ENCODE data around the gene EXOSC10. TPM values are rescaled to one million over a fixed set of nuclear protein-coding genes. Genes with fewer than 3 reads are reported as not detected.
A peak's percentile ranks its signal among the peaks of the same experiment; 100 is the strongest.

The EXOSC10 gene
- total and polyA plus RNA-seq, 9 of the 15 experiments (the other 6 are each of a cell fraction or from before 2014, with no cell fraction given), result 23.4 to 150 (median 105) TPM

- DNase-seq (ENCODE audit: extremely low read depth in 1 of 4, low spot score in 3 of 4) (no peak), ATAC-seq (no peak), FAIRE-seq (no peak)
- H3K4me2 ChIP-seq (ENCODE audit: insufficient read depth, low read length), result no peak overlapping the region
- peaks cover 8 to 32% of the 10 kb centered on the region in 2 experiments; a peak in 4 of 5 replicates for H3K4me1 ChIP-seq (replicated peaks in 1 of 2; ENCODE audit: control insufficient read depth in 2 of 2, insufficient read depth in 2 of 2, low read length in 2 of 2)
- peaks cover 63% of the 10 kb centered on the region; the same call in 2 of the 3 replicates for H3K36me3 ChIP-seq (ENCODE audit: control insufficient read depth, insufficient read depth, low read length)
- peak overlapping the region; percentile 14; the same call in 1 of the 3 replicates for H3K27ac ChIP-seq (ENCODE audit: extremely low read depth, low read depth, low read length)
- in situ Hi-C loops (cut with MboI), result no loop called here
- 65% methylated on average over 3 of the region's 3 CpGs for WGBS (ENCODE audit: insufficient coverage, low coverage, missing lambda C conversion rate)
- peak overlapping the region in 1 of 2 experiments; percentile 24; a peak in 1 of 4 replicates for H3K9ac ChIP-seq (ENCODE audit: insufficient read depth in 1 of 2, low read depth in 2 of 2, low read length in 2 of 2)
- H3K9me1 ChIP-seq (ENCODE audit: control insufficient read depth, insufficient read depth, low read length), result no peaks in the 10 kb centered on the region
- no peak overlapping the region for H3K4me3 ChIP-seq
- H2AFZ ChIP-seq (ENCODE audit: low read depth, low read length), result no peak overlapping the region
- POLR2A ChIA-PET, result interaction anchor here (1.6 to 3.5 kb wide), 2 partner anchors 7 to 11 kb away, joined by 8 to 11 read pairs; no protein-coding TSS in a partner anchor
- H3K79me2 ChIP-seq (ENCODE audit: control insufficient read depth, insufficient read depth, low read length), result peaks cover 39% of the 10 kb centered on the region
- no peaks in the 10 kb centered on the region for H3K27me3 ChIP-seq (ENCODE audit: control insufficient read depth in 2 of 2, insufficient read depth in 2 of 2, low read length in 2 of 2)
- TF ChIP-seq RBM25 (IDR thresholded peaks at IDR 0.05; ENCODE audit: low read depth, low read length, severe bottlenecking) (no peak), ZNF121 (CRISPR knock-in tag; conservative IDR thresholded peaks at IDR 0.05) (peak; percentile 72), KAT7 (CRISPR knock-in tag; IDR thresholded peaks at IDR 0.05; ENCODE audit: borderline replicate concordance) (no peak), JUNB (CRISPR knock-in tag; conservative IDR thresholded peaks at IDR 0.05) (no peak), CEBPG (CRISPR knock-in tag; IDR thresholded peaks at IDR 0.05) (no peak), CEBPG (tag; conservative IDR thresholded peaks at IDR 0.05 in 1 of 2, IDR thresholded peaks at IDR 0.05 in 1 of 2) (no peak), NBN (IDR thresholded peaks at IDR 0.05; ENCODE audit: low read depth) (no peak)
- BruUV-seq (replicated peaks), result no TSS peak
- H4K20me1 ChIP-seq (replicated peaks; ENCODE audit: control insufficient read depth, insufficient read depth, low read length), result no peaks in the 10 kb centered on the region
- no peaks in the 10 kb centered on the region for H3K9me3 ChIP-seq (replicated peaks; ENCODE audit: control insufficient read depth, insufficient read depth, low read depth, low read length)
- CTCF ChIA-PET (ENCODE audit: low intra/inter-chr PET ratio), result no interaction called here
- intact Hi-C loops (cut with micrococcal nuclease), result no loop called here
Observed at GRCh38 chr1:11062965-11063401, 36.7 kb downstream of the EXOSC10 start.

Data from K562 (cell line).